Activated naive CD4-positive, alpha-beta T cell (primary cell): ENCODE measurements around the gene TH.
"Not testable (repeated sequence)": the region's sequence is repeated elsewhere in the genome, so short reads cannot be mapped to it uniquely, and the experiment has no call there.

Source experiments
- DNase-seq, 4 experiments: peaks; one replicate each; lab custom pipeline; 2025; lab: John Stamatoyannopoulos, UW

Gene TH

DNA sequence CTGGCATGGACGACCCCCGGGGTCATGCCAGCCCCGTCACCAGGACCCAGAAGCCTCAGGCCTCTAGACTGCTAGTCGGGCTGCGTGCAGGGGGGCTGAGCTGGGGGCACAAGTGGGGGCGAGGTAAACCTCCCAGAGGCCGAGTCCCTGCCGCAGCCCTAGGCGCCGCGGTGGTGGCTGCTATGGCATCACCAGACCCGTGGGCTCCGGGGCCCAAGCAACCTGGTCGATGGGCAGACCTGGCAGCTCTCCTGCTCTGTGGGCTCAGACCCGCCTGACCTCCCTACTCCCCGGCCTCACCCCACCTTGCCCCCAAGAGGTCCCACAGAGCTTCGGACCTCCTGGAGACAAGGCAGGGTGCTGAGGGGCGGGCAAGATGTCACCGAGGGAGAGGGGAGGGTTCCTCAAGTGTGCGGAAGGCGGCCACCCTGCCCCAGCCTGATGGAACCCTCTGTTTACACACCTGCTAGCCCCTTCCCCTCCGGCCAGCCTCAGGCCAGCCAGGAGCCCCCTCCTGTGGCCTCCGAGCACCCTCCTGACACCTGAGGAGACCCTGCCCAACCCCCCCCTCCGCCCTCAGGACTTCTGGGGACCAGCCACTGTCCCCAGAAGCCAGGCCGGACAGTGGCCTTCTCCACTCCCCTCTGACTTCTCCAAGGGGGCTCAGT is 41.8 kb downstream of the TH start:
- no peak for DNase-seq

- DNase-seq, result no peak
Measured at GRCh38 chr11:2129308-2129698, 42.3 kb downstream of the TH start.

- DNase-seq, result no peak
Measured at GRCh38 chr11:2128511-2129307, 42.9 kb downstream of the TH start.

DNA sequence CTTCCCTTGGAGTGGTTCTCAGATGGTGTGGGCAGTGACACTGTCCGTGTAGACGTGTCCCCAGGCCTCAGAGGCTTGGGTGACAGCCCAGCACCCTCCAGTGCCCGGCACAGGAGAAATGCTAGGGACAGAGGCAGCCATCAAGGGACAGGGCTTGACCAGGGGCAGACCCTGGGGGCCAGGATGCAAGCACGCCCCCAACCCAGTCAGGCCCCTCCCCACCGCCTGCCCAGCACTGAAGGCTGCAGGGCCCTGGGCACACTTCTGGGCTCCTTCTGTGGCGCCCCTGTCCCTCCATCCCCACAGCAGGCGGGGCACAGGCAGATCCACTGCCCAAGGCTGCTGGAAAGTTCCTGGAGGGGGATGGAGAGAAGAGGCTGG is 43.5 kb downstream of the TH start:
- DNase-seq, result no peak

GRCh38 chr11:2127482-2128129 is 44.0 kb downstream of the TH start:
- DNase-seq, result no peak

- no peak for DNase-seq
Measured at GRCh38 chr11:2126520-2127085, 45.0 kb downstream of the TH start.

- not testable (repeated sequence) for DNase-seq
Measured at GRCh38 chr11:2124736-2125484, 46.7 kb downstream of the TH start.

- no peak for DNase-seq
Measured at GRCh38 chr11:2123628-2123960, 48.0 kb downstream of the TH start.

DNA sequence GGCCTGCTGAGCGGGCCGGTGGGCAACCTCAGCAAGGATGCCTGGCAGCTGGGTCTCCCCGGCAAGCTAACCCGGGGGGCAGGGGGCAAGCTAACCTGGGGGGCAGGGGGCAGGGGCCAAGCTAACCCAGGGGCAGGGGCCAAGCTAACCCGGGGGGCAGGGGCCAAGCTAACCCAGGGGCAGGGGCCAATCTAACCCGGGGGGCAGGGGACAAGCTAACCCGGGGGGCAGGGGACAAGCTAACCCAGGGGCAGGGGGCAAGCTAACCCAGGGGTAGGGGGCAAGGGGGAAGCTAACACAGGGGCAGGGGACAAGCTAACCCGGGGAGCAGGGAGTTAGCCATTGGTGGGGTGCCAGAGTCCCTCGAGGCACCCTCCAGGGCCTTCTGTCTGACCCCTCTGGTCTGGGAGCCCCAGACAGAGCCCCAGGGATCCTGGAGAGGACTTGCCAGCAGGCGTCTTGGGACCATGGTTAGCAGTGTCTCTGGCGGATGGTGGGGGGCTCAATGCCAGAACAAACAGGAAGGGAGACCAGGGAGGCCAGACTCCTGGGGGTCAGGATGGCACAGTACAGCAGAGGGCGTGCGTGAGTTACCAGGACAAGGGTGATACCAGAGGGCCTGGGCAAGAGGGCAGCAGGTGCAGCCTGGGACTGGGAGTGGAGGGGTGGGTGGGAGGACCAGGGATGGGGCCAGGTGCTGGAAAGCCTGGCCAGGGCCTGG is 48.5 kb downstream of the TH start:
- DNase-seq, result no peak

DNA sequence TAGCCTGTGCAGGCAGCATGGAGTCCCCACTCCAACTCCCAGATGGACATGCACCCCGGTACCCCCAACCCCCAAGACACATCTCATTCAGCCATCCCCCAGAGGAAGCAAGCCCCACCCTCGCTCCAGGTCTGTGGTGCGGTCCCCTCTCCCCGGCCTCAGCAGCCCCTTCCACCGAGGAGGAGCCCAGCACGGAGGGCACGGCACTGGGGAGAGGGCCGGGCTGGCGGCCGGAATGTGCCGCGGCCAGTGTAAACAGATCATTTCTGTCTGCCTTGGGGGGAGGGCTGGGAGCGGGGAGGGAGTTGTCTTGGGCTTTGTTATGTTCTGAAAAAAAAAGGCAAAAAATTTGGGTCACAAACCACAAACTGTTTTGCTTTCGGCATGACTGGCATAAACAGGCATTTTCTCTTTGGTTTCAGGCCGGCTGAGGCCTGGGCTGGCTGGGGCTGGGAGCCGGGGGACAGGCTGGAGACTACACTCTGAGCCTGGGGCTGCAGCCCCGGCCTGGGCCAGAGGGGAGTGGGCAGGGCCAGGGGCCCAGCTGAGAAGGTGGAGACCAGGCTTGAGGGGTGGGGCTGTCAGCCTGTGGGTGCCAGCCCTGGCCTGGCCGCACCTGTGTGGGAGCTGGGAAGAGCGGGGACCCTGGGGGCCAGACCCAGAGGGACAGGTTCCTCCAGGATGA is 49.3 kb downstream of the TH start:
- no peak for DNase-seq

DNA sequence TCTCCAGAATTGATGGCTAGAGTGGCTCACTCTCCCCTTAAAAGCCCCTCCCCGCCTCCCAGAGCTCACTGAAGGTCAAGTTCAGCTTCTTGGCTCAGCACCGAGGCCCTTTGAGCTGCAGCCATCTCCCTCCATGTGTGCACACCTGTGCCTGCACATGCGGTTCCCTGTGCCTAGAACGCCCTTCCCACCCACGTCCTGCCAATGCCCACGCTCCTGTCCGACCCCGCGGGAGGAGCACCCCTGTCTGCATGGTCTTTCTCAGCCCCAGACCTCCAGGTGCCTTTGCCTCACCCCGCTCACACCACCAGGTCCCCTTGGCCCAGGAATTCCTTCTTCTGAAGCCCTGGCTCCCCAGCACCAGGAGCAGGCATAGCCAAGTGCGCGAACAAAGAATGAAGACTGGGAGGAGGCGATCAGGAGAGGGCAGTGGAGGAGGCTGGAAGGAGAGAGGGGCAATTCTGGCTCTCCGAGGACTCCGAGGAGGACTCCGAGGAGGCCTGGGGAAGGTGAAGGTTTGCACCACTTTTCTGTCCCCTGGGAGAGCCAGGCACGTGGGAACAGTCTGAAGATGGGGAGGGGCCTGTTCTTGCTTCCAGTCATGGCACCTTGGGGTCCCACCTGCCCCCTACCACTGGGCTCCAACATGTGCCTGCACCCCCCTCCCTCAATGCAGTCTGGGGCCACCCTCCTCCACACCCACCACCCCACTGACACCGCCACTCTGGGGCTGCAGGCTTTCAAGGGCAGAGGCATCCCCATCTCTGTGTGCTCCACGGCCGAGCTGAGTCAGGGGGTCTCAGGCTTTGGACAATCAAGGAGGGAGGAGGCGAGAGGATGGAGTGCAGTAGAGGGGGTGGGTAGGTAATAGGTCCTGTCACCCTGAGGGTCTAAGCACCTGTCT is 50.1 kb downstream of the TH start:
- no peak for DNase-seq

GRCh38 chr11:2120359-2121100 is 51.1 kb downstream of the TH start:
- no peak for DNase-seq

- no peak for DNase-seq
Measured at GRCh38 chr11:2118677-2119076, 52.9 kb downstream of the TH start.

- DNase-seq, result no peak
Measured at GRCh38 chr11:2116680-2117079, 54.9 kb downstream of the TH start.

- no peak for DNase-seq
Measured at GRCh38 chr11:2115308-2115707, 56.3 kb downstream of the TH start.

DNA sequence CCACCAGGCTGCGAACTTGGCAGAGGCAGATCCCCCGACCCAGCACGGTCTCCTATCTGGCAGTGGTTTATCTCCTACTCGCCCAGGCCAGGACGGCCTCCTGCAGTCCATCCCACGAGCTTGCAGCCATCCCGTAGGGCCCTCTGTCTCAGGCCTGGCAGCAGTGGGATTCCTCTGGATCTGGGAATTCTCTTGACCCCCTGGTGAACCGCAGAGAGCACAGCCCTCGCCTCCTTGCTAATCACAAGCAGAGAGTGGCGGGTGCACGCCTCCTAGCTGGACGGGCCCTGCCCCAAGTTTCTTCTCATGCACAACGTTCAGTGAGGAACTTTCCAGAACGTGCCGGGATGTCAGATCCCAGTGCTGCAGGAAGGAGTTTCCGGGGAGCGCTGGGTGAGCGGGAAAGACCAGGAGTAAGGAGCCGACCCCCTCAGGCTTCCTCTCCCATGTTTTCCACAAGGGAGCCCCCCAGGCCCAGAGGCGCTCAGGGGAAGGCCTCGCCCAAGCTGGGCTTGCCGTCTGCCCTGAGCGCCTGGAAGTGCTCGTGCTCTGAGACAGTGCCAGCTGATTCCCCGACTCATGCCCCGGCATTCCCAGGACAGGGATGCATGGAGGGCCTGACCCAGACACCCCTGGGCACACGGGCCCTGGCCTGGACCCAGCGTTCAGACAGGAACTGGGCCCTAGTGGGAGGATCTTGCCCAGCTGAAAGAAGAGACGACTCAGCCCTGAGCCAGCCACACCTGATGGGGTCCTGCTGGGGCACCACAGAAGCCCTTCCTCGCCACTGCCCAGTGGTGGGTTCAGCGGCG is 57.0 kb downstream of the TH start:
- DNase-seq, result no peak
